Prostate gland (tissue), 2 donors: ENCODE measurements around the gene GSE1.

Experiments used
- POLR2A ChIP-seq: fragments of 450-650 bp; IDR thresholded peaks from one replicate; pipeline ENCODE4 v1.6.1; 2016; ENCODE audit warnings: antibody characterized with exemption, mild to moderate bottlenecking
- TF ChIP-seq, protein P1 (sequence below), 4 experiments: fragments of 200-600 bp in 2 of 4; fragments of 450-650 bp in 2 of 4; sonication (generic) in 2 of 4; IDR thresholded peaks; 1 replicate in 3 of 4; 2 replicates in 1 of 4; pipeline ENCODE4 v1.5.1; 2016 to 2019; ENCODE audit warnings: antibody characterized with exemption in 4 of 4, mild to moderate bottlenecking in 2 of 4, moderate library complexity in 2 of 4

DNA sequence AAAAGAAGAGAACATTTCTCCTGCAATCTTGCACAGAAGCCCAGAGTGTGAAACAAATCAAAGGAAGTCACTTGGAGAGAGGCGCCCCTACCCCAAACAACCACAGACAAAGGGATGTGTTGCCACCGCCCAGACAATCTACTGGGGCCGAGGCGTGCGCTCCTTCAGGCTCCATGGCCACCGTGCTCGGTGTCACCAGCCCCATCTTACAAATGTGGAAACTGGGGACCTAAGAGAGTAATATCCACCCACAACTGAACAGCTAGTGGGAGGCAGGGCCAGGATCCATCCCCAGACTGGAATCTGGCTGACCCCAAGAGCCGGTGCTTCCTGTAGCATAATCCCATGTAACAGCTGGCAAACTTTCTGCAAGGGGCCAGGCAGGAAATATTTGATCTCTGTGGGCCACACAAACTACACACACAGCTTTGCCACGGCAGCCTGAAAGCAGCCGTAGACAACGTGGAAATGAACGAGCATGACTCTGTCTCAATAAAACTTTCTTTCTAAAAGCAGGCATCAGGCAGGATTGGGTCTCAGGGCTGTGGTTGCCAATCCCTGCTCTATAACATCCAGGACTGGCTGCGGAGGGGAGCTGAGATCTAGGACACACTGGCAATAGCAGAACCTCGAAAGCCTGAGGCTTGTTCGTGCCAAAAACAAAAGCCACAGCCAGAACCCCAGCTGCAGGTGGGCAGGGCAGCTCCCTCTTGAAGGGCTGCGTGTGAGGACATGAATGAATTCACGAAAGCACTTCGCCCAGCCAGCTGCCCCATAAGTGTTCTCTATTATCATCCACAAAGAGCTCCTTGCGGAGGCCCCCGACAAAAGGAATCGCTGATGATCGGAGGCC, 102.3 kb downstream of the GSE1 start:
- TF ChIP-seq, protein P1, sequence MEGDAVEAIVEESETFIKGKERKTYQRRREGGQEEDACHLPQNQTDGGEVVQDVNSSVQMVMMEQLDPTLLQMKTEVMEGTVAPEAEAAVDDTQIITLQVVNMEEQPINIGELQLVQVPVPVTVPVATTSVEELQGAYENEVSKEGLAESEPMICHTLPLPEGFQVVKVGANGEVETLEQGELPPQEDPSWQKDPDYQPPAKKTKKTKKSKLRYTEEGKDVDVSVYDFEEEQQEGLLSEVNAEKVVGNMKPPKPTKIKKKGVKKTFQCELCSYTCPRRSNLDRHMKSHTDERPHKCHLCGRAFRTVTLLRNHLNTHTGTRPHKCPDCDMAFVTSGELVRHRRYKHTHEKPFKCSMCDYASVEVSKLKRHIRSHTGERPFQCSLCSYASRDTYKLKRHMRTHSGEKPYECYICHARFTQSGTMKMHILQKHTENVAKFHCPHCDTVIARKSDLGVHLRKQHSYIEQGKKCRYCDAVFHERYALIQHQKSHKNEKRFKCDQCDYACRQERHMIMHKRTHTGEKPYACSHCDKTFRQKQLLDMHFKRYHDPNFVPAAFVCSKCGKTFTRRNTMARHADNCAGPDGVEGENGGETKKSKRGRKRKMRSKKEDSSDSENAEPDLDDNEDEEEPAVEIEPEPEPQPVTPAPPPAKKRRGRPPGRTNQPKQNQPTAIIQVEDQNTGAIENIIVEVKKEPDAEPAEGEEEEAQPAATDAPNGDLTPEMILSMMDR (IDR thresholded peaks at IDR 0.05) = no peak
- no peak for TF ChIP-seq POLR2A
